ENCODE data around the gene DCBLD2.

DCBLD2 gene

DNA sequence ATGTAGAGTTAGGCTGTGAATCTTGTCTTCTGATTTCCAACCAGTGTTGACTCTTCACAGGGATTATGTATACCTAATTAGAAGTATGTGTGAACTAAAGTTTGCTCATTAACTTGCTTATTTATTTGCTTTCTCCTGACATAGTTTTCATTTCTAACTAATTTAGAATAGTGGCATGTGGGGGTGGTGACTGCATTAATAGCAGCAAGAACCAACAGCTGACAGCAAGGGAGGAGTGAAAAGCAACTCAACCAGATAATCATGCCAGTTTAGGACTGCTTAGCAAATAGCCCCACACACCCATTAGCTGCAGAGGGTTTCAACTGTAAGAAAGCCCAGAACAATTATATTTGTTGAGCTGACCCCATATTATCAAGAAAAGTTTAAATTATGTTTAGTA is 134.6 kb downstream of the DCBLD2 start:
- Mint-ChIP-seq H3K27ac (no peak overlapping the region), H3K4me1 (peaks cover 8% of the 10 kb centered on the region), H3K27me3 (peaks cover 28% of the 10 kb centered on the region)

DNA sequence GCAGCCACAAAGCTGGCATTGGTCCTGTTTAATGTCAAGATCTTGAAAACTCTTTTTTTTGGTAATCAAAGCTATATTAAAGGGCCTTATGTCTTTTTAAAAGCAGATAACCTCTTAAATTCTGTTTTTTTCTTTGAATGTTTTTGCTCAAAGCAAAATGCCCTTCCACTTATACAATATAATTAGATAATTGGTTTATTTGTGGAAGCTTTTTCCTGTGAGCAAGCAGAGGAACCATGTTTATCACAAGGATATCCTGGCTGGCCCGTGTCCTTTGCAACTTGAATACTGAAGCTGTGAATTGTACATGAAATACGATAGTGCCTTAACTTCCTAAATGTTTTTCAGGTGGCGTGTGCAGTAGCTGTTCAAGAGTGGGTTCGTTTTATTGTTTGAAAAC is 135.8 kb downstream of the DCBLD2 start:
- CTCF ChIA-PET: no interaction called here

More for the DNA sequence above, 134.6 kb downstream of the DCBLD2 start:
- no peak for DNase-seq
- Mint-ChIP-seq H3K4me3 (no peak overlapping the region), H3K9me3 (no peaks in the 10 kb centered on the region), H3K36me3 (no peaks in the 10 kb centered on the region)
- CTCF ChIA-PET: no interaction called here

DNA sequence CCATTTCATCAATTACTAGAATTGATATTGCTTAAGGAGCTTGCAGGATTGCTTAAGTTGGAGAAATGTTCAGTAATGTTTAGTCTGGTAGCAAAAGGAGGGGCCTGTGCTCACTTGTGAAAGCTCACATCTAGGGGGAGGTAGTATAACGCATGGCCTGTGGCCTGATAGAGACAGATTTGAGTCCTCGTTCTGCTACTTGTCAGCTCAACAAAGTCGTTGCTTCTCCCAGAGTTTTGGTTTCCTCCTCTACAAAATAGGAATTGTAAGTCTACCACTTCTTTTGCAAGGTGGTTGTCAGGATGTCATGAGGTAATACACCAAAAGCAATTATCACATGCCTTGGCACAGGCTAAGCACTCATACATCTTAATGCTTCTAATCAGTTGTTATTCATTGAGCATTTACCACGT is 137.0 kb downstream of the DCBLD2 start:
- Mint-ChIP-seq H3K4me1 (peaks cover 2% of the 10 kb centered on the region), H3K4me3 (no peak overlapping the region), H3K27ac (no peak overlapping the region), H3K36me3 (no peaks in the 10 kb centered on the region), H3K9me3 (no peaks in the 10 kb centered on the region), H3K27me3 (peaks cover 21% of the 10 kb centered on the region)
- no peak for DNase-seq
- CTCF ChIA-PET: interaction anchor here (0.5 kb wide), 1 partner anchor 67 kb away, joined by 3 read pairs; no protein-coding TSS in a partner anchor

More for the DNA sequence above, 135.8 kb downstream of the DCBLD2 start:
- Mint-ChIP-seq H3K27me3 (peaks cover 26% of the 10 kb centered on the region), H3K9me3 (no peaks in the 10 kb centered on the region), H3K4me3 (no peak overlapping the region), H3K4me1 (peaks cover 9% of the 10 kb centered on the region), H3K36me3 (no peaks in the 10 kb centered on the region), H3K27ac (no peak overlapping the region)
- DNase-seq: no peak

- no peak for DNase-seq
- CTCF ChIA-PET: interaction anchor here (0.5 kb wide), 1 partner anchor 67 kb away, joined by 3 read pairs; no protein-coding TSS in a partner anchor
- Mint-ChIP-seq H3K4me1 (peaks cover 2% of the 10 kb centered on the region), H3K27me3 (peaks cover 15% of the 10 kb centered on the region), H3K27ac (no peak overlapping the region), H3K9me3 (no peaks in the 10 kb centered on the region), H3K4me3 (no peak overlapping the region), H3K36me3 (no peaks in the 10 kb centered on the region)
These were observed 137.6 kb downstream of the DCBLD2 start for GRCh38 chr3:98763819-98764418.

DNA sequence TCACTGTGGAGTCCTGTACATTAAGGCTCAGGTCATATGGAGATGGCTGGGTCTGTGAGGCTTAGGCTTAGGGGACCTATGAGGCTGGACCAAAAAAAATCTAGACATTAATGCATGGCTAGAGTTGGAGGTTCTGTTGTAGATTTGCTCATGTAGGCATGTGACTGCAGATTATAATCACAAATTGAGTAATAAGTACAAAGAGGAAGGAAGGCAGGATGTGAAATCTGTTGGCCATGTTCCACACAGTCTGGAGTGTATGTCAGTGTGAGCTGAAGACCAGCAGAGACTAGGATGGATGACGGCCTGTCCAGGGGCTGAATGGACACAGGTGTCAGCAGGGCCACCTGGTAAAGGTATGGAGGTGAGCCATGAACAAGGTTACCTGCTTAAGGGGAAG is 138.4 kb downstream of the DCBLD2 start, which contains the start of gene ST3GAL6:
TSS of gene ST3GAL6 (plus strand) at position 265 of the 400 bp plus-strand sequence. CDS start 5,101 bp downstream, outside the sequence.
- no peaks in the 10 kb centered on the region for H3K36me3 Mint-ChIP-seq
- no peak within 1 kb of the TSS for H3K4me3 Mint-ChIP-seq
- H3K9me3 Mint-ChIP-seq: no peaks in the 10 kb centered on the region
- peaks cover 15% of the 10 kb centered on the region for H3K27me3 Mint-ChIP-seq
- no peak for DNase-seq
- peaks cover 2% of the 10 kb centered on the region for H3K4me1 Mint-ChIP-seq
- CTCF ChIA-PET: no interaction called here
- H3K27ac Mint-ChIP-seq: no peak within 1 kb of the TSS

GRCh38 chr3:98761643-98762229 is 139.8 kb downstream of the DCBLD2 start:
- Mint-ChIP-seq H3K27me3 (peaks cover 15% of the 10 kb centered on the region), H3K27ac (no peak overlapping the region), H3K9me3 (no peaks in the 10 kb centered on the region), H3K36me3 (no peaks in the 10 kb centered on the region), H3K4me3 (no peak overlapping the region), H3K4me1 (peaks cover 2% of the 10 kb centered on the region)
- CTCF ChIA-PET: interaction anchor here (0.6 kb wide), 2 partner anchors 160 to 405 kb away, joined by 3 read pairs; no protein-coding TSS in a partner anchor
- no peak for DNase-seq

GRCh38 chr3:98759629-98760028 is 141.9 kb downstream of the DCBLD2 start:
- Mint-ChIP-seq H3K4me1 (peaks cover 2% of the 10 kb centered on the region), H3K27me3 (peaks cover 17% of the 10 kb centered on the region), H3K4me3 (no peak overlapping the region), H3K36me3 (no peaks in the 10 kb centered on the region), H3K9me3 (no peaks in the 10 kb centered on the region), H3K27ac (no peak overlapping the region)
- DNase-seq: no peak
- CTCF ChIA-PET: no interaction called here

- no peak overlapping the region for H3K27ac Mint-ChIP-seq
These were observed 145.9 kb downstream of the DCBLD2 start for GRCh38 chr3:98755601-98756000.

DNA sequence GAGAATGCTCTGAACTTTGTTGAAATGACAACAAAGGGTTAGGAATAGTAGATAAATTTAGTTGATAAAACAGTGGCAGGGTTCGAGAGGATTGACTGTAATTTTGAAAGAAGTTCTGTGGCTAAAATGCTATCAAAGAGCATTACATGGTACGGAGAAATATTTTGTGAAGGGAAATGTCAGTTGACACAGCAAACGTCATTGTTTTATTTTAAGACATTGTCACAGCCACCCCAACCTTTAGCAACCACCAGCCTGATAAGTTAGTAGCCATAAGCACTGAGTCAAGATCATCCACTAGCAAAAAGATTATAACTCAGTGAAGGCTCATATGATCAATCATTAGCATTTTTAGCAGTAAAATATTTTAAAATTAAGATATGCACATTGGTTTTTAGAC is 147.0 kb downstream of the DCBLD2 start:
- H3K27ac Mint-ChIP-seq: no peak overlapping the region
- H3K27me3 Mint-ChIP-seq: peaks cover 10% of the 10 kb centered on the region
- CTCF ChIA-PET: no interaction called here
- no peaks in the 10 kb centered on the region for H3K9me3 Mint-ChIP-seq
- no peak overlapping the region for H3K4me3 Mint-ChIP-seq
- H3K4me1 Mint-ChIP-seq: no peaks in the 10 kb centered on the region
- no peak for DNase-seq
- H3K36me3 Mint-ChIP-seq: no peaks in the 10 kb centered on the region

More at GRCh38 chr3:98755601-98756000, 145.9 kb downstream of the DCBLD2 start:
- no peak overlapping the region for H3K4me3 Mint-ChIP-seq
- no peaks in the 10 kb centered on the region for H3K36me3 Mint-ChIP-seq
- no peak for DNase-seq
- H3K27me3 Mint-ChIP-seq: peaks cover 10% of the 10 kb centered on the region
- no peaks in the 10 kb centered on the region for H3K9me3 Mint-ChIP-seq
- CTCF ChIA-PET: no interaction called here
- H3K4me1 Mint-ChIP-seq: no peaks in the 10 kb centered on the region

- Mint-ChIP-seq H3K4me3 (no peak overlapping the region), H3K36me3 (no peaks in the 10 kb centered on the region), H3K27me3 (peaks cover 5% of the 10 kb centered on the region), H3K27ac (no peak overlapping the region), H3K4me1 (no peaks in the 10 kb centered on the region), H3K9me3 (no peaks in the 10 kb centered on the region)
- DNase-seq: no peak
- CTCF ChIA-PET: interaction anchor here (1.0 kb wide), 1 partner anchor 528 kb away, joined by 3 read pairs; no protein-coding TSS in a partner anchor
These were observed 151.1 kb downstream of the DCBLD2 start for GRCh38 chr3:98750276-98750919.

DNA sequence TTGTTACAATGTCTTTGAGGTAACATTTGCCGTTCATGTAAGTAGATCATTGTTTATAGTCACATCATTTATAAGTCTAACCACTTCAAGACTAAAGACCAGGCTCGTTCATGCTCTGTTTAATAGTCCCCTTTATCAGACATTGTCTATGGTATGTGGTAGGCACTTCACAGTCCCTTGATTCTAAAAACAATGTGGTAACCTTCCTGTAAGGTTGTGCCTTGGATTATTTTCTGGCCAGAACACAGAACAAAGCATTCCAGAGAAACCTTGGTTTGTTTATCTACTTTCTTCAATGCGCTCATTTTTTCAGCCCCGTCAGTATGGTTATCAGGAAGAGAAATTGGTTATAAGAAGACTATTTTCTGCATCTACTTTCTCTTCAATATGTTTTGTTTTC is 154.6 kb downstream of the DCBLD2 start:
- CTCF ChIA-PET: no interaction called here
- no peaks in the 10 kb centered on the region for H3K9me3 Mint-ChIP-seq
- peaks cover 8% of the 10 kb centered on the region for H3K27me3 Mint-ChIP-seq
- no peaks in the 10 kb centered on the region for H3K36me3 Mint-ChIP-seq
- DNase-seq: no peak
- no peaks in the 10 kb centered on the region for H3K4me1 Mint-ChIP-seq
- no peak overlapping the region for H3K27ac Mint-ChIP-seq
- H3K4me3 Mint-ChIP-seq: no peak overlapping the region

- Mint-ChIP-seq H3K36me3 (no peaks in the 10 kb centered on the region), H3K4me3 (no peak overlapping the region), H3K27me3 (peaks cover 12% of the 10 kb centered on the region), H3K9me3 (no peaks in the 10 kb centered on the region), H3K4me1 (no peaks in the 10 kb centered on the region), H3K27ac (no peak overlapping the region)
- CTCF ChIA-PET: interaction anchor here (1.2 kb wide), 1 partner anchor 11 kb away, joined by 6 read pairs; no protein-coding TSS in a partner anchor
- no peak for DNase-seq
These were observed 155.4 kb downstream of the DCBLD2 start for GRCh38 chr3:98746122-98746521.
